IPS-11a (cell line): Measurements from ENCODE around the gene SMPD3.

Experiments
- H3K4me3 ChIP-seq: one replicate; pipeline ENCODE4 v1.5.1; 2013; ENCODE audit warnings: low read depth, low read length, control low read depth

The SMPD3 gene

DNA sequence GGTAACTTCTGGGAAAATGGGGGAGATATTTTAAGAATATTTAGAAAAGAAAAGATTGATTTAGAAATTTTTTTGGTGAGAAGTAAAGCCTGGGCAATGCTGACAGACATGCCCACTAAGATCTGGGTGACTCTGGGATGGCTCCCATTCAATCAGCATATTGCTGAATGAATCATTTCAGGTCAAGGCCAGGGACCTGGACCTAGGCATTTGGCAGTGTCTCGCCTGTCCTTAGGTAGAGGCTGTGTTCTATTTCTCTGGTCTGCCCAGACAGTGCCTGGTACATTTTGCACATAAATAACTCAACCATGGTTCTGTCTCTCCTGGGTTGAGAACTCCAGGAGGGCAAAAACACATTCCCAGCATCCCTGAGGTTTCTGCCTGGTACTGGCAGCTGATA is 39.9 kb downstream of the SMPD3 start:
- no peak overlapping the region for H3K4me3 ChIP-seq

DNA sequence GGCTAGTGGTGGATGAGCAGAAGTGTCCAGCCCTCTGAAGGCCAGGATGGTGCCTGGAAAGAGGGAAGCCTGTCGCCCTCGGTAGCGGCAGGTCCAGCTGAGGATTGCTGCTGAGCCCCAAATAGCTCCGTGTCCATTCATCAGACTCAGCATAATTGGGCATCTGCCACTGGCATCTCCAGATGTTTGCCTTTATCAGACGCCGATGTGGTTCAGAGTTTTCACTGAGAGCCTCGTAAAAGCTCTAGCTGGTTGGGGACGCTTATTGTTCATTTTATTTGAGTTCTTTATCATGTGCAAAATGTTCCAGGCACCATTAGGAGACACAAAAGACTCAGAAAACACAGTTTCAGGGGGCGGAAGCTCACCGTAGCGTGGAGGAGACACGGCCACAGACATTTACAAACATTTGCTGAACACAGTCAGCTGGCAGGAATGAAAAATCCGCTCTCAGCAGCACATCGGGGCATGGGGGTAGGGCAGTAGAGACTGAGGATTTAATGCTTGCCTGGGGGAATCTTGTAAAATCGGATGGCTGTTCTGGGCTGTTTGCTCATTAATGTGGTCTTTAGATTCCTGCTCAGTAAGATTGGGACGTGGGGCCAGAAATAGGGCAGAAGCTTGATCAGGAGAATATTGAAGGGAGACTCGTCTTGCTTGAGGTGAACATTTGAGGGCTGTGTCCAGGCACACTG is 41.7 kb downstream of the SMPD3 start:
- H3K4me3 ChIP-seq = no peak overlapping the region

DNA sequence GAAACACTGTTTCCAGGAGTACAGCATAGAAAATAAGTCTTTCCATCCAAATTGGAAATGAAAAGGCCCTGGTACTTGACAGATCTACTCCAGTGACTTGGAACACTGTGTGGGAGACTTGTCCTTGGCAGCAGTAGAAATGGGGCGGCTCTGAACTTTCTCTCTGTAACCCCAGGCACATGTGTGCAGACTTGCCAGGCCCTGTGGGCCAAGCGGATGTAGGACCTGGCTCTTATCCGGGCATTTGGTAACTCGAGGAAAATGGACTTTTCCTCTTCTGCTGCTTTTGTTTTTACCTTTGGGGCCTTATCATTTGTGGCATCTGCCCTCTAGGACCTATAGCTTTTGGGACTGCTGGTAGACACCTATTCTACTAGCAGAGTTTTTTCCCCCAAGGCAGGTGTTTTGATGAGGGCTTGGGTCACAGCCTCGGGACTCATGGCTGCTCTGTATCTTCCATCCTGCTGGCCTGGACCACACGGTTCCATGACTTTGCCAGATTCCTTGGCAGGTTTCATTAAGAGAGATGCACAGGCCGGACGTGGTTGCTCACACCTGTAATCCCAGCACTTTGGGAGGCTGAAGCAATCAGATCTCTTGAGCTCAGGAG is 43.5 kb downstream of the SMPD3 start:
- H3K4me3 ChIP-seq = no peak overlapping the region

DNA sequence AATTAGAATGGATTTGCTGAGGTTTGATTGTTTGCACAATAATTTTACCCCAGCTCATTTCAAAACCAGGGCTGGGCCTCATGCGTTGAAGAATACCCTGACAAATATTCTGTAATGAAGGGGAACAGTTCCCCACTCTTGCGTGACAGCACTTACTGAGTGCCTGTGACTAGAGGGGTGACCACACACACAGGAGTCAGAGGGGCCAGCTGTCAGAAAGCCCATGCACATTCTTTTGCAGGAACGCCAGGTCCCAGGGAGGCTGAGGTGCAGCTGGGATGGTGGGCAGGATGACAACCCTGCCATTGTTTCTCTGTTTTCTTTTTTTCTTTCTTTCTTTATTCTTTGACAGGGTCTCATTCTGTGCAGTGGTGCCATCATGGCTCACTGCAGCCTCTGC is 44.6 kb downstream of the SMPD3 start:
- H3K4me3 ChIP-seq = no peak overlapping the region

DNA sequence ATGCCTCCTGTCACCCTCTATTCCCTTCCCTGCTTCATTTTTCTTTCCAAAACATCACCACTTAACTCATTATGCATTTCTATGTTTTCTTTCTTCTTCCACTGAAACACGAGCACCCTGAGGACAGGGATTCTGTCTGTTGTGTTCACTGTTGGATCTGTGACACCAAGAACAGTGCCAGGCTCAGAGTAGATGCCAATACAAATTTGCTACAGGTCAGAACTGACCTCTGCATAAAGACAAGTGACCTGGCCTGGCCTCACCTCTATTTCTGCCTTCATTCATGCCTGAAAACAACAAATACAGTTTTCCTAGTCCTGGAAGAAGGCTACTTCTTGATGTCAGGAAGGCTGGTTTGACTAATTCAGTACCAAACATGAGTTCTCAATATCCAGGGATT is 45.1 kb downstream of the SMPD3 start:
- H3K4me3 ChIP-seq = no peak overlapping the region

DNA sequence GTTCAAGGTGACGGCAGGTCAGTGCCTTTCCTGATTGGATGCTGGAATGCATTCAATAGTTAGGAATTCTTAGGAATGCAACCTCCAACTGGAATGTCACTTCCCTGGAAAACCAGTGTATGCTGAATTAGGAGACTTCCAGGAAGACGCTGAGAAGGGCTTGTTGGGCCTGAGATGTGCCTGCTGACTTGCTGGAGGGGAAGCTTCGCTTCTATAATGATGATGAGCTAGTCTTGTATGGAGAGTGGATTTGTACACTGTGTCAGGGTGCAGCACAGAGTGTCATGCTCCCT is 45.6 kb downstream of the SMPD3 start:
- H3K4me3 ChIP-seq = no peak overlapping the region

DNA sequence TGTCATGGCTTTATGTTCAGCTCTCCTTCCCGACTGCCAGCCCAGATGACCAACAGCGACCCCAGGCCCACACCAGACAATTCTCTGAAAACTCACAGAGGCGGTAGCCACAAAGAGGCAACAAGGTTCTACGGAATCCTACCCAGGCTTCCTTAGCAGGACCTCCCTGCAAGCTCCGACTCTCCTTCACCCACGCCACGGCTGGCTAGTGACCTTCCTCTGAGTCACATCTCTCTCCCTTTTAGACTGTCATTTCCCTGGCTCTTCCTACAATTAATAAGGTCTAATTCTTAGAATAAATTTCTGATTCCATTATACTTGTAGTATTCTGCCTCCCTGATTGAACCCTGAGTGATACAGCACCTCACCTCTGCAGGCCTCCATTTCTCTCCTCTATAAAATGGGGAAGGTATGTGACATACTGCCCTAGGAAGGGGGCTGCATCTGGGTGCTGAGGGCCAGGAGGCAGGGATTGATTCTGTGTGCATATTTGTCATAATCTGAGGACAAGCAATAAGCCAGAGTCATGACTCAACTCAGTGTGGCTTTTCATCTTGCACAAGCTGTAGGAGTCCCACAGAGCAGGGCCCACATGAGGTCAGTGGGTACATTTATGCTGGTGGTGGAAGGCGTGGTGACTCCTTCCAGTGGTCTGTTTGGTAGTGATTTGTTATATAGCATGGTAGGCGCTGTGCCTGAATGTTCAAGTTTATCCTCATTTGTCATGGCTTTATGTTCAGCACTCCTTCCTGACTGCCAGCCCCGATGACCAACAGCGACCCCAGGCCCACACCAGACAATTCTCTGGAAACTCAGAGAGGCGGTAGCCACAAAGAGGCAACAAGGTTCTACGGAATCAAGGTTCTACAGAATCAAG is 46.2 kb downstream of the SMPD3 start:
- no peak overlapping the region for H3K4me3 ChIP-seq

DNA sequence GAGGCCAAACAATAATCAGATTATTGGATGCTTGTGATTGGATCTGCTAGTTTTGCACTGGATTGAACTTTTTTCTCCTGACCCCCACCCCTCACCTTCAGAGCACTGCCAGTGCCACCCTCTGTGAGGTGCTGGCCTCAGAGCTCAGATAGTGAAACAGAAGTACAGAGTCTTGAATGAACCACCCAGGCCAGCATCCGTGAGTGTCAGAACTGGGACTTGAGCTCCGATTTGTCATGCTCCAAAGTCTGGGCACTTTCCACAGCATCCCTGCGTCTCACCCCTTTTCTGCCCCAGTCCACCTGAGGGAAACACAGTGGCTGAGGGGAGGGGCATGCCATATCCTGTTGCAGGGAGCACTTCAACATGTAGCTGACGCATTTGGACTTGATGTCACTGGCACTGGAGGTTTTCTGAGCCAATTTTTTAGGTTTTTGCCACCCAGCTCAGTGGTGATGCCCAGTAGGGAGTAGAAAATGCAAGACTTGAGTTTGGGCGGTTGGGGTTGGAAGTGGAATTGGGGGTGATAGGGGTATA is 47.3 kb downstream of the SMPD3 start:
- no peak overlapping the region for H3K4me3 ChIP-seq

DNA sequence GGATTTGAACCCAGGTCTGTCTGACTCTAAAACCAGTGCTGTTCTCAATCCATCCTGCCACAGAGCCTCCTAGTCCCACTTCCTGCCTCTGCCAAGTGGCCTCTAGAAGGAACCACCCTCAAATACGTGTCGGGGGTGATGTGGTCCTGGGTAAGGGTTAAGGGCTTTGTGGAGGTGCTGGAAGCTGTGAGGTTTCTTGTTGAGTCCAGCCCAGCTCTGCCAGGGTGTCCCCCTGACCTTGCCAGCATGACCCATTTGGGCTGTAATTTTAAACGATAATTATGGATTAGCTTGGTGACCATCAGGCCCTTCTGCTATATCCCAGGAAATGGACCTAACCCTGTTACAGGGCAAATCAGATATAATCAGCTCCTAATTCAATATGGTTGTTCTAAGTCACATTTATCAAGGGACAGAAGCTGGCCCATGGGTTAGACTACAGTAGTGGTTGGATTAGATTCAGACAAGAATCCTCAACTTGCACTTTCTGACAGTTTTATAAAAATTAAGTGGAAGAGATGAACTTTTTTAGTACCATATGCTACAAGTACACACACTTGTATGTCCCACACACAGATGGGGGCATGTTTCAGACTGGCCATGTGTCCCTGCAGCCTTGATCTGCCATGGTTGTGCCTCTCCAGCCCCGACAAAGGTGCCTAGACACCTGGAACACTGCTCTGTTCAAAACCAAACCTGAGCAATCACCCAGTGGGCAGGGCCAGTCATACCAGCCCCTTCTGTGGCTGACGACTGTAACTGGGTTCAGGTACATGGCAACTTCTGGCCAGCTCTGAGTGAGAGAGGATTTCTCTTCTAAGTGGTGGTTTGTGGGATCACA is 48.0 kb downstream of the SMPD3 start:
- no peak overlapping the region for H3K4me3 ChIP-seq

DNA sequence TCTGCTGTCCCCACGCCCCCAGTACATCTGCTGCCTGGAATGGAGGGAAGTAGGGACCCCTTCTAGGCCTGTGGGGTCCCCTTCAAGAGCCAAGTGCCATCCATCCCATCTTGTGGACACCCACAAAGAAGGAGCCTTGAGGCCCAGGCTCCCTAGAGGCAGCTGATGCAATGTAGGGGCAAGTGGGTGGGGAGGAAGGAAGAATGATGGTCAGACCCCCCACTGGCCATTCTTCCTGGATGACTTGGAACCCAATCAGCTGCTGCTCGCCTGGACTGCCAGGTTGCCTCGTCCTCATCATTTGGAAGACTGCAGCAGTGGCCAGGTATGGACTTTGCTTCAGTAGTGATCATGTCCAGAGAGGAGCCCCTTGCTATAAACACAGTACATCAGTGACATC is 48.9 kb downstream of the SMPD3 start:
- H3K4me3 ChIP-seq = no peak overlapping the region

DNA sequence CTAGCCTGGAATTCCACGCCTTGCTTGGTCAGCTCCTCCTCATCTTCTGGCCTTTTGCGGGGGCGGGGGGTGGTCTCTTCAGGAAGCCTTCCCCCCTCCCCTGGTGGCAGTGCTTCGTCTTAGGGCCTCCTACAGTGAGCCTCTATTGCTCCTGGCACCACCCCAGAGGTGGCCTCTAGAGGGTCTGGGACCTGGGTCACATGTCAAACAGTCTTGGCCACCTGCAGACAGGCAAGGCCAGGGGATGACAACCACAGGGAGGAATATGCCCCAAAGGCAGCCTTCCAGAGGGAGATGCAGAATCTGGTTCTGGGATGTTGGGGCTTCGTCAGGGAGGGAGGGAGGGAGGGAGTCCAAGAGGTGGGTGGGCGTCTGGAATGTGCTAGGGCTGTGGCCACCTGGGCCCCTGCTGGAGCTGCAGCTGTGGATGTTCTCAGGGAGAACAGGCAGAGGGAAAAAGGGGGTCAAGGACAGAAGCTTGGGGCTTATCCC is 50.6 kb downstream of the SMPD3 start:
- no peak overlapping the region for H3K4me3 ChIP-seq

DNA sequence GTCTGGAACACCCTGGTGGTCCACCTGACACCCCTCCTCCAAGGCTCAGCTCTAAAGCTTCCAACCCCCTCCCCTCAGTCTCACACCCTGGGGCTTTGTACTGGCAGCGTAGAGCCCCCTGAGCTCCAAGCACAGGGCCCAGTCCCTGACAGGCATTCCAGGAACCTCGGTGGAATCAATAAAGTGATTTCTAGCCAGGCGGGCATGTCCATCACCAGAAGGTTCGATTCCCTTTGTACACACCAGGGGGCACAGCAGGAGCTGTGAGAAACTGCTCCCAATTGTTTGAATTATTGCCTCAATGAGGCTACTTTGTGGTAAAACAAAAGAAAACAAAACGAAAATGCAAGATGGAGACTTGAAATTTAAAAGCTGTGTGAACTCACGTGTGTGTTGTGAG is 51.8 kb downstream of the SMPD3 start:
- no peak overlapping the region for H3K4me3 ChIP-seq

DNA sequence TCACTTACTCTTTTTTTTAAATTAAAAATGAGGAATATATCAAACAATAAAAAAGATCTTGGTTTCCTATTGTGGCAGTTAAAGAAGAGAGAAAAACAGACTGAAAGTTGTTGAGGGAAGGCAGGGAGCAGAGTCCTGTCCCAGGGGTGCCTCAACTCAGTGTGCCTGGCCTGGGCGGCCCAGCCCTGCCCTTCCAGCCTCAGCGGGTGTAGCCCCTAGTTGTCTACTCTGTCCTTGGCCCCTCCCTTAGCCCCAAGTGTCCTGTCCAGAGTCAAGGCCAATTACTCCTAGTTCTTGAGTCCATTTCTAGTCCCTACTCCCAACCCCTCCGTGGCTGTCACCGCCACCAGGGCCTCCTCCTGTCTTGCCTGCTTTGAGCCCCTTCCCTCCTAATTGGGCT is 52.5 kb downstream of the SMPD3 start:
- H3K4me3 ChIP-seq = no peak overlapping the region

DNA sequence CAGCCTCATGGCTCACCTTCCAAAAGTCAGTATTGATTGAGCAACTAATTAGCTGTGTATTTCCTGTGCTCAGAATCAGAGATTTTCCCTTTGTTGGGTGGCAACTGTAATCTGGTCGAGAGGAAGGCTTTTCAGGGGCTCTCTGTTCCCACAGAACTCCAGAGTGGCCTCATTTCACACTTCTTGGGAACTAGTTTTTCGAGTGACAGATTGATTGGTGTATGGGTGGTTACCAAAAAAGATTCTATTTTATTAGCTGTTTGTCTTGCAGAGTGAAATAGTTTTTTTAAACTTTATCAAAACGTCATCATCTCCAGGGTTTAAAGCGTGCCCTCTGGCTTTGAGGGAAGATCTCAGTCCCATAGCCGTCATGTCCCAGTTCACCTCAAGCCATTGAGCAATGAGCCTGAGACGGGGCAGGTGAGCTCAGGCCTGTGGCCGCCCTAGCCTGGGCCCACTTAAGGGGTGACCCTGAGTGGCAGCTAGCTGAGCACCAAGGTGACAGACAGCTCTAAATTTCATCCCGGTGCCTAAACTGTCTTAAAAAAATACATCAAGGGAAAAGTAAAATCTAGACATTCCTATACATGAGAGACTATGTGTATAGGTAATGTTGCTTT is 53.0 kb downstream of the SMPD3 start:
- H3K4me3 ChIP-seq = no peak overlapping the region

DNA sequence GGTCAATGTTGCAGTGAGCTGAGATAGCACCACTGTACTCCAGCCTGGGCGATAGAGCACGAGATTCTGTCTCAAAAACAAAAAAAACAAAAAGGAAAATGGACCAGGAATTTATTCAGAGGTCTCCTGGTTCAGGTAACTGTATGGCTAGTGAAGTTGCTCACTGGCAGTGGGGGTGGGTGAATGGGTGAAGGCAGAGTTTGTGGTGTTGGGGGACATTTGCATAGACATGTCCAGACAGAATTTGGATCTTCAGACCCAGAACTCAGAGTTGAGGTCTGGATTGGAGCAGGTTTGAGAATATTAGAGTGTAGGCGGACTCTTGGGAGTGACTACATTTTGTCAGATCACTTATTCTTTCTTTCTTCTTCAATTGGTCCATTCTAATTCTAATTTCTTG is 55.0 kb downstream of the SMPD3 start:
- H3K4me3 ChIP-seq = no peak overlapping the region

DNA sequence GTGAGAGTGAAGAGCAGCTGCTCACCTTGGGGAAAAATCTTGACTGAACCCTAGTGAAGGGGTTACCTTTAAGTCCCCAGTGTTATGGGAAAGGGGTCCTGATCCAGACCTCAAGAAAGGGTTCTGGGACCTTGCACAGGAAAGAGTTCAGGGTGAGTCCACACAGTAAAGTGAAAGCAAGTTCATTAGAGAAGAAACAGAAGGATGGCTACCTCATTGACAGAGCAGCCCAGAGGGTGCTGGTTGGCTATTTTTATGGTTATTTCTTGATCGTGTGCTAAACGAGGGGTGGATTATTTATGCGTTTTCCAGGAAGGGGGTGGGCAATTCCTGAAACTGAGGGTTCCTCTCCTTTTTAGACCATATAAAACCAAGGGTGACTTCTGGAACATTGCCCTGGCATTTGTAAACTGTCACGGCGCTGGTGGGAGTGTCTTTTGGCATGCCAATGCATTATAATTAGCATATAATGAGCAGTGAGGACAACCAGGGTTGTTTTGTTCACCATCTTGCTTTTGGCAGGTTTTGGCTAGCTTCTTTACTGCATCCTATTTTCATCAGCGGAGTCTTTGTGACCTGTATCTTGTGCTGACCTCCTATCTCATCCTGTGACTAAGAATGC is 58.4 kb downstream of the SMPD3 start:
- no peak overlapping the region for H3K4me3 ChIP-seq

DNA sequence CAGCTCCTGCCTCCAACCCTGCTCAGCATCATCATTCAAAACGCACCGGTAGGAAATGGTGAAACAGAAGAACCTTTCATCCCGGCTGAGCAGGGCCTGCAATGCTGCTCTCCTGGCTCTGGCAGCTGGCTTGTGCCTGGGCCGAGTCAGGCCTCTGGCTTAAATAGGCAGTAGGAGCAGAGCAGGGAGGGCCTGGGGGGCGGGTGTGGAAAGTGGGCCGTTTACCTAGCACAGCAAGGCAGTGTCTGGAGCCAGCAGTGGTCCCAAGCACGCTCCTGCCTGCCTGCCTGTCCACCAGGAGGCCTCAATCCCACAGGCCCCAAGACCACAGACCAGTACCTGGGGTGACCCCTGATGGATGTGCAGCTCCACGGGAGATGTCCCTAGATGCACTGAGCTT is 59.3 kb downstream of the SMPD3 start:
- no peak overlapping the region for H3K4me3 ChIP-seq

DNA sequence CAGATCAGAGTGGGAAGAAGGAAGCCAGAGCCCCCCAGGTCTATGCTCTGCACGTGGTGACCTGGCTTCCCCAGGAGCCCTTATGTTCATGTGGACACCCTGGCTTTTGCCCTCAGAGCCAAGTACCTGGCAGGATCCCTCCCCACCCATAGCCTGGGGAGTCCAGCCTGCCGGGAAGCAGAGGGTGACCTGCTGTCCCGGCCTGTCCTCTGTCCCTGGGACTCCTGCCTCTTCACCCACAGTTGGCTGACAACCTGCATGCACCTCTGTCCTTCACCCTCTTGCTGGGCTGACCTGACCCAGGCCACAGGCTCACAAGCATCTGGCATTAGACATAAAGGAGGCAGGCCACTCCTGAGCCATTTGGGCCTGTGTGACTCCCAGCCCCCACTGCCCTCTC is 60.2 kb downstream of the SMPD3 start:
- no peak overlapping the region for H3K4me3 ChIP-seq

DNA sequence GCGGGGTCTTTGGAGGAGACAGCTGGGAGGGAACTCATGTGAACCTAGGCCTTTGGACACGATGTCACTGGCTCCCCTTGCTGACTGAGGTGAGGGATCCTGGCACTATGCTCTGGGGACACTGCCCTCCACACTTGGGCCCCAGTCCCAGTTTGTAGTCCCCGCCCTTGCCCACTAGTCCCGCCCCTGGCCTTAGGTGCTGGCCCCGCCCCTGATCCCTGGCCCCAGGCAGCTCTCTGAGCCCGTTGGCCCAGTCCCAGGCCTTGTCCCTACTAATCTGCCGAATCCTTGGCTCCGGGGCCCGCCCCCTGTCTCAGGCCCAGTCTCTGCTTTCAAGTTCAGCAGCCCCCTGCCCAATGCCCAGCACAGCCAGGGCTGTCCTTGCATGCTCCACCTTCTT is 61.0 kb downstream of the SMPD3 start:
- H3K4me3 ChIP-seq = no peak overlapping the region

DNA sequence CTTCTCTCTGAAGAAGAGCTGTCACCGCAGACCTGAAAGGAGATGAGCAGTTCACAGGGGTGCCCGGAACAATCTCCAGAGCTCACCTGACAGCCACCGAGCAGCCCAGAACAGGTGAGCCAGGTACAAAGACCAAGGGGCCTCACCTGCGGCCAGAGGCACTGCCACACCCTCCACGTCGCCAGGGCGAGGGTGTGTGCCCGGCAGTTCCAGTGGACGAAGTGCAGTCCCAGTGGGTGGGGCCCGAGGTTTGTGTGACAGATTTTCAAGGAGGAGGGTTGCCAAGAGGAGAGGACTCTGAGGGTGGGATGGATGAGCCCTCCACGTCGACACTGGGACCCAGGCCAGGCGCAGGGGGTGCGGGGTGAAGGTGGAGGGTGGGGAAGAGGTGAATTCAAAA is 61.7 kb downstream of the SMPD3 start:
- no peak overlapping the region for H3K4me3 ChIP-seq
